B cell (primary cell): Measurements from ENCODE around the gene HEBP2. TPM values are rescaled to one million over a fixed set of nuclear protein-coding genes. Genes with fewer than 3 reads are reported as not detected.

Experiments used
- ATAC-seq: fragments of 200-7000 bp; cut with Tn5 transposase; one replicate; pipeline ENCODE4 v1.10.0; 2021; ENCODE audit warnings: low read depth, mild to moderate bottlenecking, moderate number of reproducible peaks, moderate library complexity
- CTCF ChIA-PET: fragments of 350-600 bp; sonication (Branson Sonifier 250); formaldehyde crosslinking; loops from one replicate; lab custom pipeline; 2021; ENCODE audit warnings: antibody characterized with exemption, inconsistent platforms; lab: Charles Lee
- POLR2A ChIA-PET: fragments of 350-600 bp; sonication (Branson Sonifier 250); formaldehyde crosslinking; loops from one replicate; lab custom pipeline; 2021; ENCODE audit warnings: antibody characterized with exemption; lab: Charles Lee
- DNase-seq: peaks from one replicate; pipeline ENCODE4 v3.0.0; 2013
- H2AFZ ChIP-seq: 2 replicates; pipeline ENCODE4 v1.6.1; 2012; ENCODE audit warnings: mild to moderate bottlenecking, low read depth, low read length; ENCODE audit not compliant: insufficient read depth, poor library complexity, severe bottlenecking
- H3K27ac ChIP-seq, 2 donors: 1 replicate in 1 of 2; 2 replicates in 1 of 2; pipeline ENCODE4 v1.5.1; 2012 to 2013; ENCODE audit warnings: low read length in 2 of 2, mild to moderate bottlenecking in 2 of 2, moderate library complexity in 1 of 2
- H3K27me3 ChIP-seq, 4 experiments: fragments of 200-600 bp in 1 of 4; sonication (generic) in 1 of 4; replicated peaks in 1 of 4; 1 replicate in 2 of 4; 2 replicates in 2 of 4; pipeline versions ENCODE4 v1.6.1 to v1.7.0; 2013 to 2016; ENCODE audit warnings: low read length in 3 of 4, mild to moderate bottlenecking in 2 of 4, mixed read lengths in 1 of 4, moderate library complexity in 1 of 4; ENCODE audit not compliant: insufficient read depth in 4 of 4, control insufficient read depth in 3 of 4; ENCODE audit errors: control extremely low read depth in 1 of 4
- H3K36me3 ChIP-seq, 2 experiments: replicated peaks in 1 of 2; 1 replicate in 1 of 2; 2 replicates in 1 of 2; pipeline versions ENCODE4 v1.6.1 to v1.7.1; 2013; ENCODE audit warnings: low read length in 1 of 2; ENCODE audit not compliant: insufficient read depth in 2 of 2, control insufficient read depth in 1 of 2; ENCODE audit errors: control extremely low read depth in 1 of 2, extremely low read depth in 1 of 2
- H3K4me1 ChIP-seq, 2 donors: fragments of 200-600 bp in 1 of 2; sonication (generic) in 1 of 2; 1 replicate in 1 of 2; 2 replicates in 1 of 2; pipeline versions ENCODE4 v1.5.1 to v1.6.1; 2013 to 2017; ENCODE audit warnings: low read length in 2 of 2; ENCODE audit not compliant: control insufficient read depth in 2 of 2, insufficient read depth in 2 of 2
- H3K4me2 ChIP-seq: replicated peaks from 2 replicates; pipeline ENCODE3; 2012; ENCODE audit warnings: mild to moderate bottlenecking, low read depth, low read length; ENCODE audit not compliant: poor library complexity, severe bottlenecking
- H3K4me3 ChIP-seq, 5 experiments: fragments of 200-600 bp in 1 of 5; sonication (generic) in 1 of 5; 1 replicate in 3 of 5; 2 replicates in 2 of 5; pipeline versions ENCODE4 v1.5.1 to v1.7.0; 2011 to 2016; ENCODE audit warnings: low read length in 4 of 5, mild to moderate bottlenecking in 4 of 5, low read depth in 2 of 5, control low read depth in 1 of 5, moderate library complexity in 1 of 5; ENCODE audit not compliant: insufficient read depth in 1 of 5; ENCODE audit errors: control extremely low read depth in 1 of 5, extremely low read depth in 1 of 5
- H3K79me2 ChIP-seq: fragments of 200-600 bp; sonication (generic); one replicate; pipeline ENCODE4 v1.6.0; 2016; ENCODE audit warnings: low read length; ENCODE audit not compliant: control insufficient read depth, insufficient read depth
- H3K9ac ChIP-seq: fragments of 200-600 bp; sonication (generic); 2 replicates; pipeline ENCODE4 v1.6.1; 2017; ENCODE audit warnings: mild to moderate bottlenecking, low read length, moderate library complexity
- H3K9me3 ChIP-seq, 3 donors: one replicate each; pipeline versions ENCODE4 v1.6.1 to v1.7.1; 2013; ENCODE audit warnings: low read length in 2 of 3; ENCODE audit not compliant: control insufficient read depth in 2 of 3, insufficient read depth in 1 of 3; ENCODE audit errors: control extremely low read depth in 1 of 3
- H4K20me1 ChIP-seq: 2 replicates; pipeline ENCODE4 v1.6.0; 2012; ENCODE audit warnings: mild to moderate bottlenecking, low read length; ENCODE audit not compliant: insufficient read depth, control insufficient read depth, poor library complexity, severe bottlenecking
- H3K27ac Mint-ChIP-seq: one replicate; pipeline ENCODE4 v1.8.0; 2021; ENCODE audit warnings: mixed read lengths
- H3K27me3 Mint-ChIP-seq: one replicate; pipeline ENCODE4 v1.8.0; 2021; ENCODE audit warnings: mixed read lengths
- H3K4me1 Mint-ChIP-seq: one replicate; pipeline ENCODE4 v1.8.0; 2021; ENCODE audit warnings: mixed read lengths
- H3K4me3 Mint-ChIP-seq: one replicate; pipeline ENCODE4 v1.8.0; 2021; ENCODE audit warnings: mixed read lengths
- H3K9me3 Mint-ChIP-seq: one replicate; pipeline ENCODE4 v1.8.0; 2022; ENCODE audit warnings: mixed read lengths; ENCODE audit not compliant: insufficient read depth
- CTCF ChIP-seq: fragments of 200-600 bp; IDR thresholded peaks from one replicate; pipeline ENCODE4 v1.8.0; 2022; ENCODE audit warnings: antibody characterized with exemption, mild to moderate bottlenecking
- EZH2 ChIP-seq: IDR thresholded peaks from 2 replicates; pipeline ENCODE4 v1.6.1; 2012; ENCODE audit warnings: borderline replicate concordance, low read depth, mild to moderate bottlenecking, moderate library complexity, low read length; ENCODE audit not compliant: insufficient read depth, poor library complexity, severe bottlenecking
- WGBS: methylation state at CpG from one replicate; pipeline ENCODE4 v1.1.5; 2013; ENCODE audit warnings: missing lambda C conversion rate; ENCODE audit not compliant: insufficient coverage; 5-methylcytosine and 5-hydroxymethylcytosine counted together
- intact Hi-C: fragments of 100-400 bp; cut with micrococcal nuclease; formaldehyde crosslinking; loops from one replicate; pipeline ENCODE4 v1.10.0; 2022
- polyA plus RNA-seq: library from polyadenylated mRNA; depleted of rRNA; stranded (reverse); fragments of >200 nt; gene quantifications from 2 replicates; pipeline ENCODE4 v1.2.3, GENCODE V29; 2012
- total RNA-seq, 2 donors: library from RNA; stranded (reverse); fragments of 120-200 nt in 1 of 2; gene quantifications; 1 replicate in 1 of 2; 2 replicates in 1 of 2; pipeline versions ENCODE4 v1.2.3 to v1.2.4, GENCODE V29; 2013 to 2022

The HEBP2 gene
- total and polyA plus RNA-seq, 2 donors (not counting 1 experiment from before 2014, with no cell fraction given) = 12.4 to 35.1 TPM

GRCh38 chr6:138420356-138420755, 16.3 kb downstream of the HEBP2 start:
- ChIA-PET POLR2A (no interaction called here), CTCF (no interaction called here)
- Mint-ChIP-seq H3K27me3 (no peaks in the 10 kb centered on the region), H3K4me1 (no peaks in the 10 kb centered on the region), H3K4me3 (no peak overlapping the region), H3K9me3 (no peaks in the 10 kb centered on the region), H3K27ac (no peak overlapping the region)
- no peak overlapping the region for H3K27ac ChIP-seq
- no peak overlapping the region for H3K9ac ChIP-seq
- intact Hi-C loops = no loop called here
- no peaks in the 10 kb centered on the region for H4K20me1 ChIP-seq
- 95% methylated on average over 3 of the region's 4 CpGs for WGBS
- TF ChIP-seq EZH2 (no peak), CTCF (no peak)
- H2AFZ ChIP-seq = no peak overlapping the region
- no peak overlapping the region for H3K4me3 ChIP-seq
- H3K27me3 ChIP-seq = no peaks in the 10 kb centered on the region
- H3K9me3 ChIP-seq = no peaks in the 10 kb centered on the region
- H3K79me2 ChIP-seq = no peaks in the 10 kb centered on the region
- H3K4me1 ChIP-seq = no peaks in the 10 kb centered on the region
- H3K4me2 ChIP-seq = no peak overlapping the region
- peaks cover 4 to 11% of the 10 kb centered on the region in 2 experiments for H3K36me3 ChIP-seq
- DNase-seq (no peak), ATAC-seq (no peak)

GRCh38 chr6:138421089-138421488, 17.1 kb downstream of the HEBP2 start:
- no peaks in the 10 kb centered on the region for H3K27me3 Mint-ChIP-seq
- no peak overlapping the region for H3K4me3 Mint-ChIP-seq
- DNase-seq (no peak), ATAC-seq (no peak)
- TF ChIP-seq EZH2 (no peak), CTCF (no peak)
- Histone ChIP-seq H3K9ac (no peak overlapping the region), H2AFZ (no peak overlapping the region), H3K4me2 (no peak overlapping the region), H3K27me3 (no peaks in the 10 kb centered on the region), H3K79me2 (no peaks in the 10 kb centered on the region), H3K36me3 (peaks cover 4 to 11% of the 10 kb centered on the region in 2 experiments), H3K4me3 (no peak overlapping the region), H4K20me1 (no peaks in the 10 kb centered on the region), H3K9me3 (no peaks in the 10 kb centered on the region), H3K27ac (no peak overlapping the region), H3K4me1 (no peaks in the 10 kb centered on the region)
- H3K27ac Mint-ChIP-seq = no peak overlapping the region
- ChIA-PET POLR2A (no interaction called here), CTCF (no interaction called here)
- H3K9me3 Mint-ChIP-seq = no peaks in the 10 kb centered on the region
- 60% methylated on average over 1 of the region's 6 CpGs for WGBS
- intact Hi-C loops = no loop called here
- no peaks in the 10 kb centered on the region for H3K4me1 Mint-ChIP-seq
